Left lung (tissue), 10 donors: Measurements from ENCODE around the gene KCNK10. TPM values are rescaled to one million over a fixed set of nuclear protein-coding genes. Genes with fewer than 3 reads are reported as not detected.

Source experiments
- ATAC-seq: fragments of 200-7000 bp; cut with Tn5 transposase; one replicate; pipeline ENCODE4 v1.9.1; 2020; ENCODE audit warnings: moderate library complexity
- DNase-seq, 4 donors: peaks; one replicate each; pipeline ENCODE4 v3.0.0-alpha.2; 2013 to 2020
- H3K27ac ChIP-seq, 2 donors: fragments of 200-600 bp; sonication (generic) in 1 of 2; one replicate each; pipeline versions ENCODE4 v1.5.0 to v1.8.0; 2020 to 2021
- H3K27me3 ChIP-seq, 2 donors: fragments of 200-600 bp; sonication (generic) in 1 of 2; one replicate each; pipeline versions ENCODE4 v1.5.0 to v1.8.0; 2020 to 2021
- H3K36me3 ChIP-seq, 2 donors: fragments of 200-600 bp; sonication (generic) in 1 of 2; one replicate each; pipeline versions ENCODE4 v1.5.0 to v1.8.0; 2020 to 2021
- H3K4me1 ChIP-seq, 2 donors: fragments of 200-600 bp; one replicate each; pipeline ENCODE4 v1.8.0; 2021
- H3K4me3 ChIP-seq, 2 donors: fragments of 200-600 bp; sonication (generic) in 1 of 2; one replicate each; pipeline versions ENCODE4 v1.5.0 to v1.8.0; 2020 to 2021; ENCODE audit warnings: mild to moderate bottlenecking in 1 of 2
- H3K9me3 ChIP-seq, 2 donors: fragments of 200-600 bp; sonication (generic) in 1 of 2; one replicate each; pipeline versions ENCODE4 v1.5.0 to v1.8.0; 2020 to 2021
- CTCF ChIP-seq, 2 donors: fragments of 200-600 bp; sonication (generic) in 1 of 2; IDR thresholded peaks; one replicate each; pipeline versions ENCODE4 v1.5.0 to v1.8.0; 2021; ENCODE audit warnings: antibody characterized with exemption in 2 of 2
- intact Hi-C, 2 donors: fragments of 100-400 bp; cut with DNase I; formaldehyde crosslinking; loops; one replicate each; pipeline versions ENCODE4 v1.11.2 to v1.14.2; 2022
- polyA plus RNA-seq, 6 donors: library from polyadenylated mRNA; unstranded; fragments of 120-200 nt; gene quantifications; one replicate each; pipeline ENCODE4 v1.2.1, GENCODE V29; 2013; ENCODE audit not compliant: insufficient read length in 6 of 6
- total RNA-seq, 2 donors: library from RNA; stranded (reverse); fragmentation: NEBNext Ultra II Directional; extraction: Animal tissue kit (Norgen Biotek cat#: 25700); gene quantifications; one replicate each; pipeline ENCODE4 v1.2.1, GENCODE V29; 2021
- donor health status: DM: no; HTN: yes; CAD: no.
- donor health status: DM: no; HTN: no; CAD: no.

The KCNK10 gene
- total and polyA plus RNA-seq, 8 donors = 0.13 to 0.21 (median 0.16) TPM; not detected in 2

GRCh38 chr14:88251650-88252049 lies 71.4 kb downstream of the KCNK10 start:
- DNase-seq (no peak), ATAC-seq (no peak)
- intact Hi-C loops = no loop called here
- no peak for TF ChIP-seq CTCF (IDR thresholded peaks at IDR 0.05)
- Histone ChIP-seq H3K4me1 (no peaks in the 10 kb centered on the region), H3K27ac (no peak overlapping the region), H3K36me3 (no peaks in the 10 kb centered on the region), H3K27me3 (peaks cover 0 to 6% of the 10 kb centered on the region in 2 donors), H3K9me3 (no peaks in the 10 kb centered on the region), H3K4me3 (no peak overlapping the region)

- TF ChIP-seq CTCF (IDR thresholded peaks at IDR 0.05) = no peak
- DNase-seq (no peak), ATAC-seq (no peak)
Measured at GRCh38 chr14:88249266-88249665, 73.8 kb downstream of the KCNK10 start.

GRCh38 chr14:88248606-88249005 lies 74.5 kb downstream of the KCNK10 start:
- no peak overlapping the region for H3K27ac ChIP-seq
- ATAC-seq = peak; percentile 60
- no peaks in the 10 kb centered on the region for H3K36me3 ChIP-seq
- H3K27me3 ChIP-seq = peaks cover 0 to 12% of the 10 kb centered on the region in 2 donors
- no peaks in the 10 kb centered on the region for H3K4me1 ChIP-seq
- no peak for TF ChIP-seq CTCF (IDR thresholded peaks at IDR 0.05)
- no peaks in the 10 kb centered on the region for H3K9me3 ChIP-seq
- no peak overlapping the region for H3K4me3 ChIP-seq
- DNase-seq = no peak
- intact Hi-C loops = no loop called here

More at GRCh38 chr14:88249266-88249665, 73.8 kb downstream of the KCNK10 start:
- Histone ChIP-seq H3K27ac (no peak overlapping the region), H3K9me3 (no peaks in the 10 kb centered on the region), H3K4me3 (no peak overlapping the region), H3K4me1 (no peaks in the 10 kb centered on the region), H3K27me3 (peaks cover 0 to 9% of the 10 kb centered on the region in 2 donors), H3K36me3 (no peaks in the 10 kb centered on the region)
- intact Hi-C loops = no loop called here

- no peak for TF ChIP-seq CTCF (IDR thresholded peaks at IDR 0.05)
- Histone ChIP-seq H3K4me1 (no peaks in the 10 kb centered on the region), H3K27me3 (peaks cover 0 to 14% of the 10 kb centered on the region in 2 donors), H3K4me3 (no peak overlapping the region), H3K27ac (no peak overlapping the region), H3K9me3 (no peaks in the 10 kb centered on the region), H3K36me3 (no peaks in the 10 kb centered on the region)
- ATAC-seq (no peak), DNase-seq (no peak)
- intact Hi-C loops = no loop called here
Measured at GRCh38 chr14:88247228-88247627, 75.8 kb downstream of the KCNK10 start.

- H3K27me3 ChIP-seq = peaks cover 0 to 14% of the 10 kb centered on the region in 2 donors
- H3K9me3 ChIP-seq = no peaks in the 10 kb centered on the region
- no peaks in the 10 kb centered on the region for H3K4me1 ChIP-seq
- H3K27ac ChIP-seq = no peak overlapping the region
- H3K4me3 ChIP-seq = no peak overlapping the region
- ATAC-seq (no peak), DNase-seq (no peak)
- intact Hi-C loops = no loop called here
- TF ChIP-seq CTCF (IDR thresholded peaks at IDR 0.05) = no peak
- no peaks in the 10 kb centered on the region for H3K36me3 ChIP-seq
Measured at GRCh38 chr14:88245321-88245720, 77.7 kb downstream of the KCNK10 start.
